OCI-LY7 (cell line): Measurements from ENCODE around the gene CEND1.

Experiments
- CTCF ChIP-seq: fragments of 200-600 bp; sonication (generic); conservative IDR thresholded peaks from 2 replicates; pipeline ENCODE4 v1.5.1; 2014; ENCODE audit warnings: mild to moderate bottlenecking, antibody characterized with exemption, low read length, moderate library complexity, mixed read lengths
- EZH2phosphoT487 ChIP-seq: fragments of 200-600 bp; sonication (generic); IDR thresholded peaks from 2 replicates; pipeline ENCODE4 v1.6.1; 2018; ENCODE audit warnings: low read depth, borderline replicate concordance, mild to moderate bottlenecking, mixed run types, antibody characterized with exemption, low read length, moderate library complexity, mixed read lengths

DNA sequence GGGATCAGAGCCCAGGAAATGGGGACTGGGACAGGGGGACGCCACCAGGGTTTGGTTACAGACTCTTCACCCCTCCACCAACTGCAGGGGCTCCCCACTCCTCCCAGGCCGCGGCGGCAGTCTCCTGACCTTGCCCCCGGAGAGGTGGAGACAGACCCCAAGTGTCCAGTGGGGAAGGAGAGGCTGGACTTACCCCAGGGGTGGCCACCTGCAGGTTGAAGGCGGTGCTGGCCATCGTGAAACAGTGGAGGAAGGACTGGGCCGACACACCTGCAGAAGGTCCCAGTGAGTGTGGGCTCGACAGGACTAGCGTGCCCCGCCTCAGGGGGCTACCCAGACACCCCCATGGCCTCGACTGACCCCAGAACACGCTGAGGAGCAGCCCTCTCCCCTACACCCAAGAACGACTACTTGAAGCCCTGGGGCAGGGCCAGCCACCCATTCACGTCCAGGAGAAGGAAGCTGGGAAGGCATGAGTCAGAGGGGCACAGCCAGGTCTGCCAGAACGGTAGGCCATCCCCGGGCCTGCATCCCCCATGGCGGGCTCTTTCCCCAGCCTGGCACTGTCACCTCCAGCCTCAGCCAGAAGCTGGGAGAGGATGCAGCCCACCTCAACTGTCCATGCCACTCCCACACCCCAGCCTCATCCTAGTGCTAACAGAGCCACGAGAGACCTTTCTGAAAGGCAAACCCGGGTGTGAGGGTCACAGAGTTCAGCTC is 14.9 kb downstream of the CEND1 start:
- TF ChIP-seq CTCF (no peak), EZH2phosphoT487 (no peak)
